Tibial nerve (tissue), 3 donors: ENCODE measurements around the gene PRMT3.

ENCODE experiments used
- POLR2A ChIP-seq, 2 donors: fragments of 450-650 bp; IDR thresholded peaks; one replicate each; pipeline ENCODE4 v1.6.1; 2017; ENCODE audit warnings: antibody characterized with exemption in 2 of 2, mild to moderate bottlenecking in 2 of 2, moderate library complexity in 2 of 2
- TF ChIP-seq, protein P1 (sequence below), 5 experiments: fragments of 200-600 bp in 3 of 5; fragments of 450-650 bp in 2 of 5; sonication (generic) in 3 of 5; IDR thresholded peaks; one replicate each; pipeline ENCODE4 v1.5.1; 2016 to 2019; ENCODE audit warnings: antibody characterized with exemption in 5 of 5, mild to moderate bottlenecking in 3 of 5, moderate library complexity in 2 of 5

DNA sequence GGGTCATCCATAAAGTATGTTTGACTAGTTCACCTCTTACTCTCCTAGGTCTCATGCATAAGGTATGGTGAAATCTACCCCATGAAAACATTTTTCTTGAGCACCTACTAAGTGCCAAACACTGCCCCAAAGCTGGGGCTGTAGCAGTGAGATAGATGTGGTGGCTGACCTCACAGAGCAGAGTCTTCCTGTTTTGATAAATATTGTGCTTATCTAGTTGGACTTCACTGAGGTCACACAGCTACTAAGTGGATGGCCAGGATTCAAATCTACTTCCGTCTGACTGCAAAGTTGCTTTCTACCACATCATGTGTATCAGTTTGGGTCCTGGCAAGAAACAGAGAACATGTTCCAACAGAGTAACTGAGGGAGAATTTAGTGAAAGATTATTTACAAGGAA is 30.4 kb upstream of the PRMT3 start:
- TF ChIP-seq, protein P1, sequence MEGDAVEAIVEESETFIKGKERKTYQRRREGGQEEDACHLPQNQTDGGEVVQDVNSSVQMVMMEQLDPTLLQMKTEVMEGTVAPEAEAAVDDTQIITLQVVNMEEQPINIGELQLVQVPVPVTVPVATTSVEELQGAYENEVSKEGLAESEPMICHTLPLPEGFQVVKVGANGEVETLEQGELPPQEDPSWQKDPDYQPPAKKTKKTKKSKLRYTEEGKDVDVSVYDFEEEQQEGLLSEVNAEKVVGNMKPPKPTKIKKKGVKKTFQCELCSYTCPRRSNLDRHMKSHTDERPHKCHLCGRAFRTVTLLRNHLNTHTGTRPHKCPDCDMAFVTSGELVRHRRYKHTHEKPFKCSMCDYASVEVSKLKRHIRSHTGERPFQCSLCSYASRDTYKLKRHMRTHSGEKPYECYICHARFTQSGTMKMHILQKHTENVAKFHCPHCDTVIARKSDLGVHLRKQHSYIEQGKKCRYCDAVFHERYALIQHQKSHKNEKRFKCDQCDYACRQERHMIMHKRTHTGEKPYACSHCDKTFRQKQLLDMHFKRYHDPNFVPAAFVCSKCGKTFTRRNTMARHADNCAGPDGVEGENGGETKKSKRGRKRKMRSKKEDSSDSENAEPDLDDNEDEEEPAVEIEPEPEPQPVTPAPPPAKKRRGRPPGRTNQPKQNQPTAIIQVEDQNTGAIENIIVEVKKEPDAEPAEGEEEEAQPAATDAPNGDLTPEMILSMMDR (IDR thresholded peaks at IDR 0.05) = no peak
- TF ChIP-seq POLR2A (IDR thresholded peaks at IDR 0.05) = no peak
